ENCODE measurements around the gene ABCC10.

DNA sequence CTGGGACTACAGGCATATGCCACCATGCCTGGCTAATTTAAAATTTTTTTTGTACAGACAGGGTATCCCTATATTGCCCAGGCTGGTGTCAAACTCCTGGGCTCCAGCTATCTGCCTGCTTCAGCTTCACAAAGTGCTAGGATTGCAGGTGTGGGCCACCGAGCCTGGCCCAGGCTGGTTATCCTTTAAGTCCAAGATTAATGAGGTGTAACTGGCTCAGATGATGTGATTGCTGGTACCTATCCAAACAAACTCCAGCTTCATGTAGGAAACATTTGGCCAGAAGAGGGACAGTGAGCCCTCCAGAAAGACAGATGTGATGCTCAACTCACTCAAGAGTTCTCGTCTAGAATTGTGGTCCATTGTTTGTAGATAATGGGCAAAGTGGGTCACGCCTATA is 48.7 kb upstream of the ABCC10 start:
- TF ChIP-seq, protein P1, sequence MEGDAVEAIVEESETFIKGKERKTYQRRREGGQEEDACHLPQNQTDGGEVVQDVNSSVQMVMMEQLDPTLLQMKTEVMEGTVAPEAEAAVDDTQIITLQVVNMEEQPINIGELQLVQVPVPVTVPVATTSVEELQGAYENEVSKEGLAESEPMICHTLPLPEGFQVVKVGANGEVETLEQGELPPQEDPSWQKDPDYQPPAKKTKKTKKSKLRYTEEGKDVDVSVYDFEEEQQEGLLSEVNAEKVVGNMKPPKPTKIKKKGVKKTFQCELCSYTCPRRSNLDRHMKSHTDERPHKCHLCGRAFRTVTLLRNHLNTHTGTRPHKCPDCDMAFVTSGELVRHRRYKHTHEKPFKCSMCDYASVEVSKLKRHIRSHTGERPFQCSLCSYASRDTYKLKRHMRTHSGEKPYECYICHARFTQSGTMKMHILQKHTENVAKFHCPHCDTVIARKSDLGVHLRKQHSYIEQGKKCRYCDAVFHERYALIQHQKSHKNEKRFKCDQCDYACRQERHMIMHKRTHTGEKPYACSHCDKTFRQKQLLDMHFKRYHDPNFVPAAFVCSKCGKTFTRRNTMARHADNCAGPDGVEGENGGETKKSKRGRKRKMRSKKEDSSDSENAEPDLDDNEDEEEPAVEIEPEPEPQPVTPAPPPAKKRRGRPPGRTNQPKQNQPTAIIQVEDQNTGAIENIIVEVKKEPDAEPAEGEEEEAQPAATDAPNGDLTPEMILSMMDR (IDR thresholded peaks at IDR 0.05), result no peak
- TF ChIP-seq POLR2A (IDR thresholded peaks at IDR 0.05), result no peak

Data from Peyer's patch (tissue), 4 donors.